HL-60 (cell line): ENCODE measurements around the gene WDR31.

Source experiments
- DNase-seq, 2 experiments: peaks; one replicate each; pipeline ENCODE4 v3.0.0-alpha.2; 2010 to 2020; ENCODE audit warnings: low read depth in 1 of 2, low spot score in 1 of 2
- H3K27ac ChIP-seq: fragments of 250-450 bp; sonication (Bioruptor Pico); replicated peaks from 2 replicates; pipeline ENCODE4 v1.5.1; 2020; ENCODE audit warnings: mild to moderate bottlenecking, moderate library complexity
- H3K27me3 ChIP-seq: fragments of 250-450 bp; sonication (Bioruptor Pico); 2 replicates; pipeline ENCODE4 v1.5.1; 2021; ENCODE audit warnings: mild to moderate bottlenecking, moderate library complexity; ENCODE audit not compliant: insufficient read depth, poor library complexity, severe bottlenecking
- H3K4me3 ChIP-seq: replicated peaks from 2 replicates; pipeline ENCODE4 v1.5.1; 2011; ENCODE audit warnings: mild to moderate bottlenecking, control low read depth, low read length; ENCODE audit not compliant: insufficient read depth
- CTCF ChIP-seq: IDR thresholded peaks from one replicate; pipeline ENCODE4 v1.5.1; 2011; ENCODE audit warnings: low read length, control low read depth, inconsistent platforms; ENCODE audit not compliant: insufficient read depth
- GABPA ChIP-seq: IDR thresholded peaks from 2 replicates; pipeline ENCODE4 v1.6.1; 2012; ENCODE audit warnings: low read depth
- POLR2AphosphoS5 ChIP-seq: IDR thresholded peaks from 2 replicates; pipeline ENCODE4 v1.6.1; 2012; ENCODE audit warnings: low read depth
- REST ChIP-seq: IDR thresholded peaks from 2 replicates; pipeline ENCODE4 v1.6.1; 2012; ENCODE audit warnings: low read depth; ENCODE audit not compliant: insufficient replicate concordance
- SPI1 ChIP-seq: IDR thresholded peaks from 2 replicates; pipeline ENCODE4 v1.6.1; 2012; ENCODE audit warnings: low read depth, mild to moderate bottlenecking, borderline replicate concordance

Gene WDR31

GRCh38 chr9:113372059-113372458 lies 32.0 kb upstream of the WDR31 start:
- DNase-seq: no peak
- no peak overlapping the region for H3K27ac ChIP-seq
- H3K27me3 ChIP-seq: no peaks in the 10 kb centered on the region
- H3K4me3 ChIP-seq: no peak overlapping the region
- no peak for TF ChIP-seq POLR2AphosphoS5
- TF ChIP-seq REST: no peak
- TF ChIP-seq GABPA: no peak
- TF ChIP-seq SPI1: no peak
- TF ChIP-seq CTCF: no peak

GRCh38 chr9:113370806-113371325 lies 30.8 kb upstream of the WDR31 start:
- Histone ChIP-seq H3K27me3 (no peaks in the 10 kb centered on the region), H3K4me3 (no peak overlapping the region), H3K27ac (no peak overlapping the region)
- TF ChIP-seq GABPA: no peak
- TF ChIP-seq SPI1: no peak
- no peak for TF ChIP-seq POLR2AphosphoS5
- TF ChIP-seq CTCF: no peak
- TF ChIP-seq REST: no peak
- no peak for DNase-seq

GRCh38 chr9:113369855-113370140 lies 29.7 kb upstream of the WDR31 start:
- H3K27ac ChIP-seq: no peak overlapping the region
- H3K4me3 ChIP-seq: no peak overlapping the region
- no peak for DNase-seq
- TF ChIP-seq REST (no peak), POLR2AphosphoS5 (no peak), GABPA (no peak), SPI1 (no peak), CTCF (no peak)
- H3K27me3 ChIP-seq: no peaks in the 10 kb centered on the region
